ENCODE measurements around the gene LRR1.

DNA sequence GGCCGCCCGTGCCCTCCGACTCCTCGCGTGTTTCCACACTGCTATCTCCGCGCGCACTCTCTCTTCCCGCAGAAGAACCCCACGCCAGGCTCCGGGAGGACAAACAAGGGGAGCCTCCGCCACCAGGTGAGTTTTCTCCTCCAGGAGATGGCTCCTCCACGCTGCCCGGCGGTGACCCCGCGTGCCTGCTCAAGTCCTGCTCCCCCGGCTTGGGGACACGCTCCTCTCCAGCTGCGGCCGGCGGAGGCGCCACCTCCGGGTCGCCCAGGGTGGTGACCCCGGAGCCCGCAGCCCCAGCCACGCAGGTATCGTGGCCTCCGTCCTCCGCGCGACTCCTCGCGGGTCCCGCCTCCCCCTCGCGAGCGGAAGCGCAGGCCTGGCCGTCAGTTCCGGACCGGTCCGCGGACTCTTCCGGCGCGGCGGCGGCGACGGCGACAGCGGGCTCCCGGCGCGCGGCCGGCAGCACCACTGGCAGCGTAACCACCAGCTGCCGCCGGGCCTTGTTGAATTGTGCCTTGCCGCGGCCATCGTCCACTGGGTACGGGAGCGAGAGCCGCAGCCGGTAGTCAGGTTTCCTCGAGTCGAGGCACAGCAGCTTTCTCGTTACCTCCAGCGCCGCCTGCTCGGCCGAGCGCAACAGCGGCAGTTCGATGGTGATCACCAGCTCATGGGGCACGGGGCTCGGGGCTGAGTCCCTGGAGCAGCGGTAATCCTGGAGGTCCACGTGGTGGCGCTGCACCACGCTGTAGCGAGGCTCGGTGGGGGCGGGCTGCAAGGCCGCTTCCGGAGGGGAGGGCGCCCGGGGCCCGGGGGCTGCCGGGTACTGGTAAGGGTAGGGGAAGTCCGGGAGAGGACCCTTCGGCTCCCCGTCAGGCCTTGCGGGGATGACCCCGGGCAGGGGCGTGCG, 35.2 kb downstream of the LRR1 start:
- TF ChIP-seq, protein P1, sequence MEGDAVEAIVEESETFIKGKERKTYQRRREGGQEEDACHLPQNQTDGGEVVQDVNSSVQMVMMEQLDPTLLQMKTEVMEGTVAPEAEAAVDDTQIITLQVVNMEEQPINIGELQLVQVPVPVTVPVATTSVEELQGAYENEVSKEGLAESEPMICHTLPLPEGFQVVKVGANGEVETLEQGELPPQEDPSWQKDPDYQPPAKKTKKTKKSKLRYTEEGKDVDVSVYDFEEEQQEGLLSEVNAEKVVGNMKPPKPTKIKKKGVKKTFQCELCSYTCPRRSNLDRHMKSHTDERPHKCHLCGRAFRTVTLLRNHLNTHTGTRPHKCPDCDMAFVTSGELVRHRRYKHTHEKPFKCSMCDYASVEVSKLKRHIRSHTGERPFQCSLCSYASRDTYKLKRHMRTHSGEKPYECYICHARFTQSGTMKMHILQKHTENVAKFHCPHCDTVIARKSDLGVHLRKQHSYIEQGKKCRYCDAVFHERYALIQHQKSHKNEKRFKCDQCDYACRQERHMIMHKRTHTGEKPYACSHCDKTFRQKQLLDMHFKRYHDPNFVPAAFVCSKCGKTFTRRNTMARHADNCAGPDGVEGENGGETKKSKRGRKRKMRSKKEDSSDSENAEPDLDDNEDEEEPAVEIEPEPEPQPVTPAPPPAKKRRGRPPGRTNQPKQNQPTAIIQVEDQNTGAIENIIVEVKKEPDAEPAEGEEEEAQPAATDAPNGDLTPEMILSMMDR (tag by site-specific recombination; IDR thresholded peaks at IDR 0.05): peak; percentile 94
- TF ChIP-seq ZBTB48 (tag by site-specific recombination; IDR thresholded peaks at IDR 0.05) (peak; percentile 67; the same call in 1 of the 2 replicates), ZNF560 (tag by site-specific recombination; IDR thresholded peaks at IDR 0.05; ENCODE audit: borderline replicate concordance) (no peak), ZNF274 (IDR thresholded peaks at IDR 0.05; ENCODE audit: low read length) (no peak), ZNF274 (tag by site-specific recombination; IDR thresholded peaks at IDR 0.05; ENCODE audit: borderline replicate concordance) (no peak)

Data from HEK293 (cell line).